ENCODE results near the gene CEP192.

- TF ChIP-seq CTCF (IDR thresholded peaks at IDR 0.05; ENCODE audit: insufficient read depth, low read depth, low read length) (no peak), EZH2 (IDR thresholded peaks at IDR 0.05; ENCODE audit: insufficient read depth, low read length) (no peak)
Measured at GRCh38 chr18:12989397-12990122, 1.6 kb upstream of the CEP192 start.
